Right ventricle myocardium superior (tissue), 1 donor: ENCODE results near the gene ESYT1. TPM values are rescaled to one million over a fixed set of nuclear protein-coding genes. Genes with fewer than 3 reads are reported as not detected.

Experiments used
- ATAC-seq: fragments of 200-7000 bp; cut with Tn5 transposase; one replicate; pipeline ENCODE4 v1.9.1; 2020; ENCODE audit warnings: mild to moderate bottlenecking; ENCODE audit not compliant: poor library complexity
- DNase-seq: peaks from one replicate; pipeline ENCODE4 v3.0.0-alpha.2; 2020
- intact Hi-C: fragments of 100-400 bp; cut with DNase I; formaldehyde crosslinking; loops from one replicate; pipeline ENCODE4 v1.11.2; 2022
- long read RNA-seq: library from polyadenylated mRNA; unstranded; transcript quantifications from one replicate; pipeline ENCODE4 v2.0.0, GENCODE V29; 2021
- total RNA-seq: library from RNA; stranded (reverse); fragmentation: NEBNext Ultra II Directional; extraction: Animal tissue kit (Norgen Biotek cat#: 25700); gene quantifications from one replicate; pipeline ENCODE4 v1.2.1, GENCODE V29; 2021
- donor health status: DM: no; HTN: yes; CAD: no; lungs with severe emphysema.

The ESYT1 gene, protein sequence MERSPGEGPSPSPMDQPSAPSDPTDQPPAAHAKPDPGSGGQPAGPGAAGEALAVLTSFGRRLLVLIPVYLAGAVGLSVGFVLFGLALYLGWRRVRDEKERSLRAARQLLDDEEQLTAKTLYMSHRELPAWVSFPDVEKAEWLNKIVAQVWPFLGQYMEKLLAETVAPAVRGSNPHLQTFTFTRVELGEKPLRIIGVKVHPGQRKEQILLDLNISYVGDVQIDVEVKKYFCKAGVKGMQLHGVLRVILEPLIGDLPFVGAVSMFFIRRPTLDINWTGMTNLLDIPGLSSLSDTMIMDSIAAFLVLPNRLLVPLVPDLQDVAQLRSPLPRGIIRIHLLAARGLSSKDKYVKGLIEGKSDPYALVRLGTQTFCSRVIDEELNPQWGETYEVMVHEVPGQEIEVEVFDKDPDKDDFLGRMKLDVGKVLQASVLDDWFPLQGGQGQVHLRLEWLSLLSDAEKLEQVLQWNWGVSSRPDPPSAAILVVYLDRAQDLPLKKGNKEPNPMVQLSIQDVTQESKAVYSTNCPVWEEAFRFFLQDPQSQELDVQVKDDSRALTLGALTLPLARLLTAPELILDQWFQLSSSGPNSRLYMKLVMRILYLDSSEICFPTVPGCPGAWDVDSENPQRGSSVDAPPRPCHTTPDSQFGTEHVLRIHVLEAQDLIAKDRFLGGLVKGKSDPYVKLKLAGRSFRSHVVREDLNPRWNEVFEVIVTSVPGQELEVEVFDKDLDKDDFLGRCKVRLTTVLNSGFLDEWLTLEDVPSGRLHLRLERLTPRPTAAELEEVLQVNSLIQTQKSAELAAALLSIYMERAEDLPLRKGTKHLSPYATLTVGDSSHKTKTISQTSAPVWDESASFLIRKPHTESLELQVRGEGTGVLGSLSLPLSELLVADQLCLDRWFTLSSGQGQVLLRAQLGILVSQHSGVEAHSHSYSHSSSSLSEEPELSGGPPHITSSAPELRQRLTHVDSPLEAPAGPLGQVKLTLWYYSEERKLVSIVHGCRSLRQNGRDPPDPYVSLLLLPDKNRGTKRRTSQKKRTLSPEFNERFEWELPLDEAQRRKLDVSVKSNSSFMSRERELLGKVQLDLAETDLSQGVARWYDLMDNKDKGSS
- 27.0 TPM for total RNA-seq
- long read RNA-seq, full-length matches to known transcripts = 41 of 78 reads
- long read RNA-seq, partial matches to known transcripts = 28 of 78 reads
- long read RNA-seq, other reads (novel, unspliced or antisense) = 9 of 78 reads

DNA sequence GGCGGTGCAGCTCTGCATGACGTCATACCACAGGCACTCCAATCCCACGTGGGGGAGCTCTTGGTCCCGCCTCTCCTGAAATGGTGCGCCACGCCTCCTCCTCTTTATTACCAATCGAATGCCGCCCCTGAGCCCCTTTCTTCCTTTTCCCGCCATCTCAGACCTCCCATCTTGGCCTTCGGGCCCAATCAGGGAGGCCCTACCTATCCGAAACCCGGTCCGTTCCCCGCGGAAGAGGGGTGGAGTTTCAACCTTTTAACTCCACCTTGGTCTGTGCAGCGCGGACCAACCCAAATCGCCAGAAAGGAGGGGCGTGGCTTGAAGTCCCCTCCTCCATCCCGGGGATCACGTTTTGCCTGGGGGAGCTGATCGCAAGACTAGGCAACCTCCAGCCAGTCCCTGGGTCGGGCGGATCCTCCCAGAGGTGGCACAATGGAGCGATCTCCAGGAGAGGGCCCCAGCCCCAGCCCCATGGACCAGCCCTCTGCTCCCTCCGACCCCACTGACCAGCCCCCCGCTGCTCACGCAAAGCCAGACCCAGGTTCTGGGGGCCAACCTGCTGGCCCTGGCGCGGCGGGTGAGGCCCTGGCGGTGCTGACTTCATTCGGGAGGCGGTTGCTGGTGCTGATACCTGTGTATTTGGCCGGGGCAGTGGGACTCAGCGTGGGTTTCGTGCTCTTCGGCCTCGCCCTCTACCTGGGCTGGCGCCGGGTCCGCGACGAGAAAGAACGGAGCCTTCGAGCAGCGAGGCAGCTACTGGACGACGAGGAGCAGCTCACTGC, at the start of gene ESYT1:
Gene ESYT1, plus strand, starts transcription at position 380 of the 782 bp plus-strand sequence. Its CDS starts 53 bp downstream, at position 433.
- peak; percentile 94 for ATAC-seq
- DNase-seq = peak; percentile 98
- intact Hi-C loops = loop anchor here (2.0 kb wide), 1 partner anchor 31 kb away; the partner anchor contains the start of gene MYL6

DNA sequence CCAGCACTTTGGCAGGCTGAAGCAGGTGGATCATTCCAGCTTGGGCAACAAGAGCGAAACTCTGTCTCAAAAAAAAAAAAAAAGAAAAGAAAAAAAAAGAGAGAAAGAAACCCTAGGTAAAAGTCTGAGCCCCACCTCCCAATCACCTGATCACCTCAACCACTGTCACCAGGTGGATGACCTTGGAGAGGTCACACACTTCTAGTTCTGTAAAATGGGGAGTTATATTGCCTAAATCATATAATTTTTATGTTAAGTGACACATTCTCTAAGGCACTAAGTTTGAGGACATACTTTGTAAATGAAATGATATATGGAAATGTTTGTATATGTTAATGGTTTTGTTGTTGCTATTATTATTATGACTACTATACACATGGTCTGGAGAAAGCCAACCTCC, 49.6 kb upstream of the ESYT1 start:
- DNase-seq (no peak), ATAC-seq (no peak)
- intact Hi-C loops = no loop called here

DNA sequence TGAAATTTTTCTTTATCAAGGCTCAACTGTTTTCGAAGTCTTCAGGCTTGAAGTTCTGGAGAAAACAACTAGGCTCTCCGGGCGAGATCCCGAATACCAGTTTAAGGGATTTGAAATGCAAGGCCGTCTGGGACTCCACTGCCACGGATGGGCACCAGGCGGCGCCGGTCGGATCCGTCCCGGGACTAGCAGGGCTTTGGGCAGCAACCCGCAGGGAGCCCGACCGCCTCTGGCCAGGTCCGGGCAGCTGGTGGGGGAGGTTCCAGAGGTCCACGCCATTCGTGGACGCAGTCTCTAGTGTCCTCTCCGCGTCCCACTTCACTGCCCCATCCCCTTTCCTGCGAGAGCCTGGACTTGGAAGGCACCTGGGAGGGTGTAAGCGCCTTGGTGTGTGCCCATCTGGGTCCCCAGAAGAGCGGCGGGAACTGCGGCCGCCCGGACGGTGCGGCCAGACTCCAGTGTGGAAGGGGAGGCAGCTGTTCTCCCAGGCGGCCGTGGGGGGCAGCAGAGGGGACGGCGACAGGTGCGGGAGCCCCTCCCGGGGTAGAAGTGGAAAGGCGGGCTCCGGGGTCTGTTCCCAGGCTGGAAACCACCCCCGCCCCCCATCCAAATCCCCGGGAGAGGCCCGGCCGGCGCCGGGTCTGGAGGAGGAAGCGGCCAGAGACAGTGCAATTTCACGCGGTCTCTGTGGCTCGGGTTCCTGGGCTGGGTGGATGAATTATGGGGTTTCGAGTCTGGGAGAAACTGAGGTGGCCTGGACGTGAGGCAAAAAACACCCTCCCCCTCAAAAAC, 48.9 kb upstream of the ESYT1 start:
- ATAC-seq (peak; percentile 89), DNase-seq (peak; percentile 91)
- intact Hi-C loops = no loop called here

DNA sequence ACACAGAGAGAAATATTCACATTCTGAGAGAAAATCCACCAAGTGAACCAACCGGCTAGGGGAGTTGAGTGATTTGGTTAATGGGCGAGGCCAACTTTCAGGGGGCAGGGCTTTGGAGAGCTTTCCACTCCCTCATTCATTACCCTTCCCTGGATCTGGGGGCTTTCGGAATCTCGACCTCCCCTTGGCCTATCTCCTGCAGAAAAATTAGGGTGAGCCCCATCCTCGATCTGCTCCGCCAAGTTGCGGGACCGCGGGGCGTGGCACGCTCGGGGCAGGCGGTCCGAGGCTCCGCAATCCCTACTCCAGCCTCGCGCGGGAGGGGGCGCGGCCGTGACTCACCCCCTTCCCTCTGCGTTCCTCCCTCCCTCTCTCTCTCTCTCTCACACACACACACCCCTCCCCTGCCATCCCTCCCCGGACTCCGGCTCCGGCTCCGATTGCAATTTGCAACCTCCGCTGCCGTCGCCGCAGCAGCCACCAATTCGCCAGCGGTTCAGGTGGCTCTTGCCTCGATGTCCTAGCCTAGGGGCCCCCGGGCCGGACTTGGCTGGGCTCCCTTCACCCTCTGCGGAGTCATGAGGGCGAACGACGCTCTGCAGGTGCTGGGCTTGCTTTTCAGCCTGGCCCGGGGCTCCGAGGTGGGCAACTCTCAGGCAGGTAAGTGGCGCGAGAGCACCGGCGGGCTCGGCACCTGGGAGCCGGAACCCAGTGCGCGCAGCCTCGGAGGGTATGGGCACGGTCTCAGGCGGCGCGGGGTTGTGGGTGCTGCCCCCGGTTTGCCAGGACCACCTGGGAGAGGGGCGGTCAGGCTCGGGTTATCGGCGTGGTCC, 48.1 kb upstream of the ESYT1 start, which contains the start of gene ERBB3:
Gene ERBB3, plus strand, starts transcription at position 443 of the 833 bp plus-strand sequence. Its CDS starts 136 bp downstream, at position 579.
- DNase-seq = peak; percentile 78
- intact Hi-C loops = no loop called here
- ATAC-seq = peak; percentile 88

DNA sequence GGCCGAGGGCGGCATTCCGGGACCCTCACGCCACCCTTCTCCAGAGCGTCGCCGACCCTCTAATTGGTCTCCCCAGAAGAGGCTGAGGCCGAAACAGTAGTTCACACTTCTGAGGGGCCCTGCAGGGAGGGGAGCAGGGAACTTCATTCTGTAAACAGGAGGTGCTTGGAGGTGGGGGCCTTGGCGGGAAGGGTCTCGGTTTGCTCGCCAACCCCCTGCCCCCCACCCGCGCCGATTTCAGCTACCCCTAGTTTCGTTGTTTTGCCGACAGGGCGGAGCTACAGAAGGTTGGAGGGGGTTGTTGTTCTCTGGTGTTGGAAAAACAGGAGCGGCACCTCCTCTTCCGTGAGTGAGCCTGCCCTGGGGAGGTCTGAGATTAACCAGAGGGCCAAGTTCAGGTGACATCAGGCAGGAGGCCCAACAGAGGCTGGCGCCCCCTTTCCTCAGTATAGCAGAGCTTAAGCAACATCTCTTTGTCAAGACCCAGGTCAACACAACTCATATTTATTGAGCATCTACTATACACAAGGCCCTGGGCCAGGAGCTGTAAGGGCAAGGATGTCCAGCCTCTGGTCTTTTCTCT, 47.4 kb upstream of the ESYT1 start:
- no peak for DNase-seq
- no peak for ATAC-seq
- intact Hi-C loops = no loop called here

DNA sequence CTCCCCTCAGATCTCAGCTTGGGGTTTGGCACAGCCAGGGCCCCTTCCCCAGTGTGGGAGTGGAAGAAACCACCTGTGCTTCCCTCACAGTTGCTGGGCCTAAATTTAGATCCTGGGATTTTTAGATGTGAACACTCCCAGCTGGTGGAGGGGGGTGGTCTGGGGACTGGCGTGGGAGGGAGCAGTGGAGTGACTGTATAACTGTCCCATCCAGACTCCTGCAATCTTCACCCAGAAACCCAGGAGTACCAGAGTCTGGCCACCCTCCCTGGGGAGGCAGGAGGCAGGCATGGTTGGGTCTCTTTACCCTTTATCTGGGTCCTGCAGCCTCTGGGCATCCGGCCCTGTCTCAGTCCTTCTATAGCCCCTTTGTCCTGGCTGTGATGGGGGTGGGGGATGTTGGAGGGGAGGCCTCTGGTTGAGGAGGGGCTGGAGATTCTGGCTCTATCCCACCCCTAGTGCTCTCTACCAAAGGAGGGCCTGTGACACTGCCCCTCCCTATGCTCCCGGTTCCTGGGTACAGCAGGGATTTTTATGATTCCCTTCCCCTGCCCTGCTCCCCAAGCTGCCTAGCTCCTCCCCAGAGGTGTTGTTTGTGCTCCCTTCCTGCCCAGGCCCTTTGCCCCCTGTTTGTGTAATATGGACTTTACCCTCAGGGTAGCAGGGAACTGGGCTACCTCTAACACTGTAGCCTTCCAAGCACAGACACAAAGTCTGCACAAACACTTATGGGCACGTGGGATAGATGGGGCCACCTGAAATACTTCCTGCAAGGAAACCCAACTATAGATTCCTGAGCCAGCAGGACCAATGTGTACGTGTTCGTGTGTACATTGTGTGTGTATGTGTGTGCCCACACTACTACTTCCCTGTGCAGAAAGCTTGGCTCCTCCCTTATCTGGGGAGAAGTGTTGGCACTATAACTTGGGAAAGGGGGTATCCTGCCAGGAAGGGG, 46.4 kb upstream of the ESYT1 start:
- intact Hi-C loops = no loop called here
- DNase-seq (no peak), ATAC-seq (no peak)

DNA sequence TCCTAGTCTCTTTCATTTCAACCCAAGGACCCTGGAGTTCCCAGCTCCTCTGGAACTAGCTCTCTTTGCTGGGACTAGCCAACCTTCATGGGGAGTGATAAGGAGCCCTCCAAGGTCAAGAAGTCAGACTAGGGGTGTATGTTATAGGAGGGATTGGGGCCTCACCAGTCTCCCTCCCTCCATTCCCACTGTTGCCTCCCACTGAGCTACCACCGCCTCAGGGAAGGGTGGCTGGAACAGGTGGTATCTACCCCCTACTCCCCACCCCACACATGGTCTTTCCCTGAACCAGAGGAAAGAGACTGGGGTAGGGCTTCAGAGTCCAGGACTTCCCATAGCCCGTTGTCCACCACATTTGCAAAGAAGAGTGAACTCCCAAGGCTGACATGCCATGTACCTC, 45.7 kb upstream of the ESYT1 start:
- intact Hi-C loops = no loop called here
- no peak for DNase-seq
- no peak for ATAC-seq

DNA sequence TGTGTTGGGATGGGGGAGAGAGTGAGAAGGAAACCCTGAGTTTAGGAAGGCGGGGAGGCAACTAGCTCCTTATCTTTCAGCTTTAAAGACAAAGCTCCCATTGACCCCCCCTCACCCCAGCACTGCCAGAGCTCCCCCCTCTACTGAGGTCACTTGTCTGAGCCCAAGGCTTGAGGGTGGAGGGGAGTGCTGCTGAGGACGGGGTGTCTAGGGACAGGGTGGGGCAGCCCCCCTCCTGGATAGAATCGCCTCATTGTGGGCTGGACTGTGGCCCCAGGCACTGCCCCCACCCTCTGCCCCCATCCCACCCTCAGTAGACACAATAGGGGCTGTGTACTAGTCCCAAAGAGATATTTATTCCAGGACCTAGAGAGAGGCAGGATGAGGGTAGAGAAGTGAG, 45.1 kb upstream of the ESYT1 start:
- no peak for ATAC-seq
- intact Hi-C loops = no loop called here
- no peak for DNase-seq

DNA sequence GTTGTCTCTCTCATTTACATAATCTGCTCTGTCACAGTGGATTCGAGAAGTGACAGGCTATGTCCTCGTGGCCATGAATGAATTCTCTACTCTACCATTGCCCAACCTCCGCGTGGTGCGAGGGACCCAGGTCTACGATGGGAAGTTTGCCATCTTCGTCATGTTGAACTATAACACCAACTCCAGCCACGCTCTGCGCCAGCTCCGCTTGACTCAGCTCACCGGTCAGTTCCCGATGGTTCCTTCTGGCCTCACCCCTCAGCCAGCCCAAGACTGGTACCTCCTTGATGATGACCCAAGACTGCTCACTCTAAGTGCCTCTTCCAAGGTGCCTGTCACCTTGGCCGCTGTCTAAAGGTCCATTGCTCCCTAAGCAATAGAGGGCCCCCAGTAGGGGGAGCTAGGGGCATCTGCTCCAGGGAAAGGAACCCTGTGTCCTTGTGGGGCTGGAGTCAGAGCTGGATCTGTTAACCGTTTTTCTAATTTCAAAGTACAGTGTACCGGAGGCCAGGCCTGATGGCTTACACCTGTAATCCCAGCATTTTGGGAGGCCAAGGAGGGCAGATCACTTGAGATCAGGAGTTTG, 43.0 kb upstream of the ESYT1 start:
- intact Hi-C loops = no loop called here
- no peak for ATAC-seq
- DNase-seq = no peak

DNA sequence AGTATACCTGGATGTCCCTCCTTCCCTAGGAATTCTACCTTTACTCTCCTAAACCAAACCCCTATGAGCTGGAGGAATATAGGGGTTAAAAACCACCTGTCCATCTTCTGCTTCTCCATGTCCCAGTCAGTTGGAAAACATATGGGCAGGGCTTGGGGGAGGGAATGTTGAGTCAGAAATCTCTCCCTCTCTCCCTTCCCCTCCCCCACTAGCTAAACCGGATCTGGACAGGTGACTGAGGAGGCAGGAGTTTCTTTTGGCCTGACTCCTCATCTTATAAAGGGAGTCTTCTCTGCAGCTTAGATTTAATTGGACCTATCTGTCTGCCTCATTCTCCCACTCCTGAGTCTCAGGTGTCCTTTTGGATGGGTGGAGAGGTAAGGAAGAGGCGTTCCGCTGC, 42.0 kb upstream of the ESYT1 start:
- no peak for ATAC-seq
- no peak for DNase-seq

DNA sequence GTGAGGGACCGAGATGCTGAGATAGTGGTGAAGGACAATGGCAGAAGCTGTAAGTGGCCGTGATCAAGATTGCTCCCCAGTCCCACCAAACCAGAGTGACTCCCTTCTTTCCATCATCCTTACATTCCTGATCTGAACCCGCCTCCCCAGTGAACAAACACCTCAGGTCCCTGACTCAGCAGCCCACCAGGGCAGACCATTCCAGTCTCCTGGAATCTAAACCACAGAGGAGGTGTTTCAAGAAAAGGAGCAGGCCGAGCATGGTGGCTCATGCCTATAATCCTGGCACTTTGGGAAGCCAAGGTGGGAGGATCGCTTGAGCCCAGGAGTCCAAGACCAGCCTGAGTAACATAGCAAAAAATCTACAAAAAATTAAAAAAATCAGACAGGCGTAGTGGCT, 41.5 kb upstream of the ESYT1 start:
- DNase-seq = no peak
- ATAC-seq = no peak
- intact Hi-C loops = no loop called here

More for the DNA sequence above, 42.0 kb upstream of the ESYT1 start:
- intact Hi-C loops = no loop called here

DNA sequence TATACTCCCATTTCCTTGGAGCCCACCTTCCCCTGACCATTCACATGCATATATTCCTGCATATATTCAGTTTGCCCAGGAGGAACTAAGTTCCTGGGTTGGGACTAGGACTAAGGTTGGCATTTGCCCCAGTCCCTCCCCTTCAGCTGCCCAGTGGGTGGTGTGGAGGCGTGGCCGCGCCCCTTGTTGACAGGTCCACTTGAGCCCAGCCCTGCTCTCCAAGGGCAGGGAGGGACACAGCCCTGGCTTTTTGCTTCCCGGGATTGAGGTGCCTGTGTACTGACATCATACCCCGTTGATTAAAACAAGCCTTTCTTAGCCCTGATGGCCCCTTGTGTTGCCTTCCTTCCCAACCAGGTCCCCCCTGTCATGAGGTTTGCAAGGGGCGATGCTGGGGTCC, 40.8 kb upstream of the ESYT1 start:
- ATAC-seq (peak; percentile 97), DNase-seq (peak; percentile 87)
- intact Hi-C loops = no loop called here

DNA sequence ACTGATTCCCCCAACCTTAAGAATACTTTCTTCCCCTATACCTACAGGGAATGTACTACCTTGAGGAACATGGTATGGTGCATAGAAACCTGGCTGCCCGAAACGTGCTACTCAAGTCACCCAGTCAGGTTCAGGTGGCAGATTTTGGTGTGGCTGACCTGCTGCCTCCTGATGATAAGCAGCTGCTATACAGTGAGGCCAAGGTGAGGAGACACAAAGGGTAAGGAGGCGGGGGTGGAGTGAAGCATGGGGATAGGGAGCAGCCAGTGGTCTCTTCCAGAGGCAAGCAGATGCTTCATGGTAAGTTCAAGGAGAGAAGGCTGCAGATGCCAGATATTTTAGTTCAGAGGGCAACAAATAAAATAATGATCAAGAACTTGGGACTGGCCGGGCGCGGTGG, 30.3 kb upstream of the ESYT1 start:
- DNase-seq (no peak), ATAC-seq (no peak)
- intact Hi-C loops = no loop called here

DNA sequence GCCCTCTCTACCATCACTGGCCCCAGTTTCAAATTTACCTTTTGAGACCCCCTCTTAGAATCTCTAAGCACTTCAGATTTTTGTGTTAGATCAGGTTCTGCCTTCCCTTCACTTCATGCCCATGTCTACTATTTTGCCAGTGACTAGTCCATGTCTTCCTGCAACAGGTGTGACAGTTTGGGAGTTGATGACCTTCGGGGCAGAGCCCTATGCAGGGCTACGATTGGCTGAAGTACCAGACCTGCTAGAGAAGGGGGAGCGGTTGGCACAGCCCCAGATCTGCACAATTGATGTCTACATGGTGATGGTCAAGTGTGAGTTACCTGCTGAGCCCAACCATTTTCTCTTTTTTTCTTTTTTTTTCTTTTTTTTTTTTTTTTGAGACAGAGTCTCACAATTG, 29.5 kb upstream of the ESYT1 start:
- no peak for DNase-seq
- intact Hi-C loops = no loop called here
- no peak for ATAC-seq

DNA sequence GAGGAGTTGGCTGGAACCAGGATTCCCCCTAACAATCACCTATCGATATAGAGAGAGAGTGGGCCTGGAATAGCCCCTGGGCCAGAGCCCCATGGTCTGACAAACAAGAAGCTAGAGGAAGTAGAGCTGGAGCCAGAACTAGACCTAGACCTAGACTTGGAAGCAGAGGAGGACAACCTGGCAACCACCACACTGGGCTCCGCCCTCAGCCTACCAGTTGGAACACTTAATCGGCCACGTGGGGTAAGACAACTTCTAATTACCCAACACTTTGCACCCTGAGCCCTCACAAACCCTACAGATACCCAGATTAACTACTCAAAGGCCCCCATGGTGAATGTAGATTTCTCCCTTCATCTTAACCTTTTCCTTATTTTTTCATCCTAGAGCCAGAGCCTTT, 28.3 kb upstream of the ESYT1 start:
- ATAC-seq (no peak), DNase-seq (no peak)
- intact Hi-C loops = no loop called here
